Naive thymus-derived CD4-positive, alpha-beta T cell (primary cell): ENCODE measurements around the gene KRT14. TPM values are rescaled to one million over a fixed set of nuclear protein-coding genes. Genes with fewer than 3 reads are reported as not detected.

ENCODE experiments used
- ATAC-seq: fragments of 150-1000 bp; cut with Tn5 transposase; 2 replicates; pipeline ENCODE4 v1.10.0; 2021; ENCODE audit warnings: mild to moderate bottlenecking, moderate library complexity
- CTCF ChIA-PET: fragments of 350-600 bp; sonication (Branson Sonifier 250); formaldehyde crosslinking; loops from one replicate; lab custom pipeline; 2021; ENCODE audit warnings: antibody characterized with exemption; lab: Charles Lee
- POLR2A ChIA-PET: fragments of 350-600 bp; sonication (Branson Sonifier 250); formaldehyde crosslinking; loops from one replicate; lab custom pipeline; 2021; ENCODE audit warnings: antibody characterized with exemption, inconsistent platforms; lab: Charles Lee
- DNase-seq, 9 donors: peaks; one replicate each; pipeline versions ENCODE4 v3.0.0 to v3.0.0-alpha.2; 2020 to 2022; ENCODE audit warnings: mixed read lengths in 1 of 9
- H3K27ac ChIP-seq: one replicate; pipeline ENCODE4 v1.7.0; 2013; ENCODE audit warnings: mild to moderate bottlenecking, low read depth, low read length, moderate library complexity
- H3K27me3 ChIP-seq, 2 donors: one replicate each; pipeline ENCODE4 v1.7.0; 2013; ENCODE audit warnings: low read length in 2 of 2, mild to moderate bottlenecking in 2 of 2, moderate library complexity in 2 of 2; ENCODE audit not compliant: control insufficient read depth in 2 of 2, insufficient read depth in 2 of 2
- H3K36me3 ChIP-seq, 3 experiments: 1 replicate in 2 of 3; 2 replicates in 1 of 3; pipeline ENCODE4 v1.7.0; 2013; ENCODE audit warnings: low read length in 3 of 3, mild to moderate bottlenecking in 3 of 3, moderate library complexity in 1 of 3; ENCODE audit not compliant: insufficient read depth in 3 of 3, control insufficient read depth in 2 of 3
- H3K4me1 ChIP-seq, 2 donors: one replicate each; pipeline ENCODE4 v1.7.0; 2013; ENCODE audit warnings: low read length in 2 of 2, mild to moderate bottlenecking in 2 of 2, moderate library complexity in 1 of 2; ENCODE audit not compliant: control insufficient read depth in 2 of 2, insufficient read depth in 2 of 2
- H3K4me3 ChIP-seq: 2 replicates; pipeline ENCODE4 v1.7.0; 2013; ENCODE audit warnings: mild to moderate bottlenecking, low read length
- H3K9me3 ChIP-seq, 3 experiments: 1 replicate in 2 of 3; 2 replicates in 1 of 3; pipeline ENCODE4 v1.7.0; 2013; ENCODE audit warnings: low read length in 3 of 3; ENCODE audit not compliant: control insufficient read depth in 2 of 3
- H3K27ac Mint-ChIP-seq, 9 donors: one replicate each; pipeline ENCODE4 v1.8.0; 2020 to 2022; ENCODE audit warnings: mixed read lengths in 9 of 9, mild to moderate bottlenecking in 8 of 9, moderate library complexity in 5 of 9, inconsistent platforms in 2 of 9
- H3K27me3 Mint-ChIP-seq, 5 donors: one replicate each; pipeline ENCODE4 v1.8.0; 2021 to 2022; ENCODE audit warnings: mixed read lengths in 5 of 5, mild to moderate bottlenecking in 1 of 5
- H3K36me3 Mint-ChIP-seq, 5 donors: one replicate each; pipeline ENCODE4 v1.8.0; 2020 to 2022; ENCODE audit warnings: mixed read lengths in 5 of 5, mild to moderate bottlenecking in 3 of 5, inconsistent platforms in 1 of 5
- H3K4me1 Mint-ChIP-seq, 7 donors: one replicate each; pipeline ENCODE4 v1.8.0; 2020 to 2022; ENCODE audit warnings: mixed read lengths in 7 of 7, mild to moderate bottlenecking in 3 of 7, inconsistent platforms in 1 of 7
- H3K4me3 Mint-ChIP-seq, 10 donors: one replicate each; pipeline ENCODE4 v1.8.0; 2020 to 2022; ENCODE audit warnings: mild to moderate bottlenecking in 10 of 10, mixed read lengths in 10 of 10, moderate library complexity in 6 of 10, inconsistent platforms in 2 of 10
- H3K9me3 Mint-ChIP-seq, 11 donors: one replicate each; pipeline ENCODE4 v1.8.0; 2020 to 2022; ENCODE audit warnings: mixed read lengths in 11 of 11, mild to moderate bottlenecking in 4 of 11, inconsistent platforms in 1 of 11, moderate library complexity in 1 of 11
- intact Hi-C, 2 donors: fragments of 100-400 bp; cut with micrococcal nuclease; formaldehyde crosslinking; loops; one replicate each; pipeline ENCODE4 v1.15.1; 2023
- polyA plus RNA-seq, 2 donors: library from polyadenylated mRNA; unstranded; fragments of 300-500 nt; fragmentation: Illumina TruSeq; gene quantifications; one replicate each; pipeline ENCODE4 v1.2.3, GENCODE V29; 2021
- total RNA-seq, 6 experiments: library from RNA in 5 of 6; stranded (reverse) in 5 of 6; gene quantifications; 1 replicate in 5 of 6; 2 replicates in 1 of 6; pipeline ENCODE4 v1.2.3 and lab custom pipeline; 2021 to 2026

KRT14 gene
- total and polyA plus RNA-seq, 7 experiments from 2014 or later, result not detected

DNA sequence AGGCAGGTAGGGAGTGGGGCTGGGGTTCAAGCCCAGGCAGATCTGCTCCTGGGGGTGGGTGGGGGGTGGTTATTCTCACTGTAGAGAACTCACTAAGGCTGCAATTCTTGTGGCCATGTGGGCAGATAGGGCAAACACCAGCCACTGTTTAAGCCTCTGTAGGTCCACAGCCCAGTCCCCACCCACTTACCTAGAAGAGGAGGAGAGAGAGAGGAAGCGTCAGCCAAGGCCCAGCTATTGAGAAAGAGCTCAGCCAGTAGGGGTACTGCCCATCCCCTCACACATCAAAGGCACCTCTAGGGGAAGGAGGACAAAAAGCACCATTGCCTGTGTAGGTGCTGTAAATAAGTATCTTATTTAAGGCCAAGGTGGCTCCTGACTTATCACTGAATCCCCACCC lies 13.0 kb upstream of the KRT14 start:
- intact Hi-C loops, result no loop called here
- Mint-ChIP-seq H3K4me1 (no peaks in the 10 kb centered on the region), H3K27ac (no peak overlapping the region), H3K27me3 (peaks cover under 1 to 19% (median 16%) of the 10 kb centered on the region in 5 donors), H3K36me3 (no peaks in the 10 kb centered on the region), H3K4me3 (no peak overlapping the region), H3K9me3 (peaks cover 0 to 1% (median 0%) of the 10 kb centered on the region in 11 donors)
- H3K36me3 ChIP-seq, result no peaks in the 10 kb centered on the region
- DNase-seq (no peak), ATAC-seq (no peak)
- no peaks in the 10 kb centered on the region for H3K4me1 ChIP-seq
- POLR2A ChIA-PET, result no interaction called here
- CTCF ChIA-PET, result no interaction called here
- no peak overlapping the region for H3K4me3 ChIP-seq
- no peak overlapping the region for H3K27ac ChIP-seq
- H3K9me3 ChIP-seq, result no peaks in the 10 kb centered on the region
- no peaks in the 10 kb centered on the region for H3K27me3 ChIP-seq

- DNase-seq, result no peak
- H3K27ac ChIP-seq, result no peak overlapping the region
- no peaks in the 10 kb centered on the region for H3K36me3 Mint-ChIP-seq
- intact Hi-C loops, result no loop called here
- peaks cover 0 to 5% (median 0%) of the 10 kb centered on the region in 7 donors for H3K4me1 Mint-ChIP-seq
- ChIA-PET POLR2A (no interaction called here), CTCF (no interaction called here)
- H3K27me3 Mint-ChIP-seq, result peaks cover 0 to 13% (median 5%) of the 10 kb centered on the region in 5 donors
- no peak overlapping the region for H3K4me3 ChIP-seq
- no peak overlapping the region for H3K4me3 Mint-ChIP-seq
- no peaks in the 10 kb centered on the region for H3K9me3 ChIP-seq
- no peaks in the 10 kb centered on the region for H3K4me1 ChIP-seq
- ATAC-seq, result no peak
- peak overlapping the region in 1 of 9 donors; percentile 65 for H3K27ac Mint-ChIP-seq
- no peaks in the 10 kb centered on the region for H3K36me3 ChIP-seq
- H3K27me3 ChIP-seq, result no peaks in the 10 kb centered on the region
- peaks cover 0 to 3% (median 0%) of the 10 kb centered on the region in 11 donors for H3K9me3 Mint-ChIP-seq
Measured at GRCh38 chr17:41595585-41595984, 8.9 kb upstream of the KRT14 start.

DNA sequence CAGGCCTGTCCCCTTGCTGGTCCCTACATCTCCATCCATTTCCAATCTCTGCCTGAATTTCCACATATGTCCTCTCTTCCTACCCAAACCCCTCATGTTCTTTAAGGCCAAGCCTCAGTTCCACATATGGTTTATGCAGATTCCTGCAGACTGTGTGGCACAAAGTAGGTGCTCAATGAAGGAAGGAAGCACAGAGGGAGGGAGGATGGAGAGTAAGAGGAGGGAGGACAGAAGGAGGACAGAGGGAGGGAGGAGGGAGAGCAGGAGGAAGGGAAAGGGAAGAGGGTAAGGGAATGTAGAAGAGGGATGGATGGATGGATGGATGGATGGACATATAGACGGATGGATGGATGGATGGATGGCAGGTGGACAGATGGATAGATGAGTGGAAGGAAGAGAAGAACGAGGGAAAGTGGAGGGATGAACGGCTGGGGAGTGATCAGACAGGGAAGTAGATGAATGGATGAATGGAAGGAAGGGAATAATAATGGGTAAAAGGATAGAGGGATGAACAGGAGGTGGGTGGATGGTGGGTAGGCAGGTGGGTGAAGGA lies 7.7 kb upstream of the KRT14 start:
- Histone ChIP-seq H3K27me3 (no peaks in the 10 kb centered on the region), H3K36me3 (no peaks in the 10 kb centered on the region), H3K27ac (no peak overlapping the region), H3K9me3 (no peaks in the 10 kb centered on the region), H3K4me3 (no peak overlapping the region), H3K4me1 (no peaks in the 10 kb centered on the region)
- ChIA-PET POLR2A (no interaction called here), CTCF (no interaction called here)
- Mint-ChIP-seq H3K4me3 (no peak overlapping the region), H3K27me3 (peaks cover 0 to 13% (median 10%) of the 10 kb centered on the region in 5 donors), H3K36me3 (no peaks in the 10 kb centered on the region), H3K4me1 (peaks cover 0 to 5% (median 0%) of the 10 kb centered on the region in 7 donors), H3K9me3 (peaks cover 0 to 3% (median 0%) of the 10 kb centered on the region in 11 donors), H3K27ac (no peak overlapping the region)
- DNase-seq (no peak), ATAC-seq (no peak)
- intact Hi-C loops, result no loop called here

DNA sequence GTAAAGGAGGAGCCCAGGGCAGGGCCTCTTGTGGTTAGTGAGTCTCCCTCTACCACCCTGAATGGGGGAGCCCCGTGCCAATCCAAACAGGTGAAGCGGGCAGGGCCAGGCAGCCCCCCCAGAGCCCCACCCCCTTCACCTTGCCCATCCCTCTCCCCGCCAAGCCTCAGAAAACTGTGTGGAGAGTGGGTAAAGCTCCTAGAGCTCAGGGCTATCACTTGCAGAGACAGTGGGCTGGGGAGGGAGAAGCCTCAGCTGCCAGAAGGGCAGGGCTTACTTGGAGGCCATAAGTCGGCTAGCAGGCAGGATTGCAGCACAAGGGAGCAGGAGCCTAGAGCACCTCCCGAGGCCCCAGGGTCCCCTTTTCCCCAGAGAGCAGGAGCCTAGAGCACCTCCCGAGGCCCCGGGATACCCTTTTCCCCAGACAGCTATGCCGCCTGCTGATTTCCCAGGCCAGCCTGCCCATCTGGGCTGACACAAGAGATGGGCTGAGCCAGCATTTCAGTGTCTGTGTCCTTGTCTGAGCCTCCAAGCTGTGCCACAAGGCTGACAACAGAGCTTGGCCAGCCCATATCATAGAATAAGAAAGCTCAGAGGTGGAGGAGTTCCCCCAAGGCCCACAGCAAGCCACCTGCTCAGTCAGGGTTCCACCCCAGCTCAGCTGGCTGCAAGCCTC lies 6.7 kb upstream of the KRT14 start:
- Mint-ChIP-seq H3K4me1 (peaks cover 0 to 5% (median 0%) of the 10 kb centered on the region in 7 donors), H3K36me3 (no peaks in the 10 kb centered on the region), H3K4me3 (no peak overlapping the region), H3K27ac (no peak overlapping the region), H3K9me3 (peaks cover 0 to 3% (median 0%) of the 10 kb centered on the region in 11 donors), H3K27me3 (peaks cover 0 to 16% (median 10%) of the 10 kb centered on the region in 5 donors)
- no peak for ATAC-seq
- no peaks in the 10 kb centered on the region for H3K36me3 ChIP-seq
- ChIA-PET POLR2A (no interaction called here), CTCF (no interaction called here)
- no peak overlapping the region for H3K27ac ChIP-seq
- H3K4me1 ChIP-seq, result no peaks in the 10 kb centered on the region
- DNase-seq, result no peak
- no peak overlapping the region for H3K4me3 ChIP-seq
- no peaks in the 10 kb centered on the region for H3K27me3 ChIP-seq
- intact Hi-C loops, result no loop called here
- H3K9me3 ChIP-seq, result no peaks in the 10 kb centered on the region

DNA sequence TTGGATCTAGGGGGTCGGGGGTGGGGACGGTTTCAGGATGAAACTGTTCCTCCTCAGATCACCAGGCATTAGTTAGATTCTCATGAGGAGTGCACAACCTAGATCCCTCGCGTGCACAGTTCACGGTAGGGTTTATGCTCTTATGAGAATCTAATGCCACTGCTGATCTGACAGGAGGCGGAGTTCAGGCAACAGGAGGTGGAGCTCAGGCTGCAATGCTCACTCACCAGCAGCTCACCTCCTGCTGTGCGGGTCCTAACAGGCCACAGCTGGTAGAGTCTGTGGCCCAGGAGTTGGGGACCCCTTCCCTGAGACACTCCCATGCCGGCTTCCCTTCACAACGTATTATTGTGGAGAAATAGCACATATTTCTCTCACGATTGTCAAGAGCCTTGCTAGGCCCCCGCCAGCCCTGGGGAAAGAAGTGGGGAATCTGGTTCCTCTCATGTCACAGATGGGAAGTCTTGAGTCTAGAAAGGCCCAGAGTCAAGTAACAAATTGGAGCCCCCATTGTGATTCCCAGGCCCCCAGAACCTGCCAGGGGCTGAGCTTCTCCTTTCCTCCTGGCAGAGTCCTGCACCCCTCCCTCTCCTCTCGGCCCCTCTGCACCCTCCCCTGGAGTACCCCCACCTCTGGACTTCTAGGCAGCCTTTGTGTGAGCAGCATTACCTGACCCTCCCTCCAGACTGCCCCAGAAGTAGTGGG lies 6.1 kb upstream of the KRT14 start:
- H3K4me1 Mint-ChIP-seq, result peaks cover 0 to 5% (median 0%) of the 10 kb centered on the region in 7 donors
- H3K27ac ChIP-seq, result no peak overlapping the region
- no peak for ATAC-seq
- no peak overlapping the region for H3K27ac Mint-ChIP-seq
- H3K27me3 ChIP-seq, result no peaks in the 10 kb centered on the region
- H3K27me3 Mint-ChIP-seq, result peaks cover 0 to 16% (median 10%) of the 10 kb centered on the region in 5 donors
- H3K36me3 Mint-ChIP-seq, result no peaks in the 10 kb centered on the region
- H3K4me3 ChIP-seq, result no peak overlapping the region
- intact Hi-C loops, result no loop called here
- DNase-seq, result no peak
- H3K9me3 ChIP-seq, result no peaks in the 10 kb centered on the region
- ChIA-PET CTCF (no interaction called here), POLR2A (no interaction called here)
- no peak overlapping the region for H3K4me3 Mint-ChIP-seq
- H3K36me3 ChIP-seq, result no peaks in the 10 kb centered on the region
- H3K4me1 ChIP-seq, result no peaks in the 10 kb centered on the region
- H3K9me3 Mint-ChIP-seq, result peaks cover 0 to 3% (median 0%) of the 10 kb centered on the region in 11 donors

GRCh38 chr17:41589301-41589700 lies 2.6 kb upstream of the KRT14 start:
- peaks cover under 1 to 10% (median 5%) of the 10 kb centered on the region in 5 donors for H3K27me3 Mint-ChIP-seq
- ChIA-PET POLR2A (no interaction called here), CTCF (no interaction called here)
- Histone ChIP-seq H3K27ac (no peak overlapping the region), H3K4me3 (no peak overlapping the region), H3K9me3 (no peaks in the 10 kb centered on the region), H3K27me3 (no peaks in the 10 kb centered on the region), H3K4me1 (no peaks in the 10 kb centered on the region), H3K36me3 (no peaks in the 10 kb centered on the region)
- H3K4me3 Mint-ChIP-seq, result no peak overlapping the region
- H3K4me1 Mint-ChIP-seq, result peaks cover 0 to 5% (median 0%) of the 10 kb centered on the region in 7 donors
- intact Hi-C loops, result no loop called here
- H3K9me3 Mint-ChIP-seq, result peaks cover 0 to 3% (median 0%) of the 10 kb centered on the region in 11 donors
- DNase-seq, result no peak
- ATAC-seq, result no peak
- H3K36me3 Mint-ChIP-seq, result no peaks in the 10 kb centered on the region
- H3K27ac Mint-ChIP-seq, result no peak overlapping the region
